Tibial artery (tissue), 4 donors: ENCODE measurements around the gene SLC12A8.

Experiments
- DNase-seq, 2 donors: peaks; one replicate each; pipeline ENCODE4 v3.0.0-alpha.2; 2019
- H3K27ac ChIP-seq, 2 donors: fragments of 200-600 bp; sonication (generic) in 1 of 2; 1 replicate in 1 of 2; 2 replicates in 1 of 2; pipeline ENCODE4 v1.5.1; 2018 to 2019; ENCODE audit warnings: mild to moderate bottlenecking in 1 of 2
- H3K27me3 ChIP-seq, 2 donors: fragments of 200-600 bp; sonication (generic) in 1 of 2; one replicate each; pipeline versions ENCODE4 v1.5.1 to v1.6.0; 2016 to 2019
- H3K36me3 ChIP-seq, 3 donors: fragments of 200-600 bp; sonication (generic) in 2 of 3; one replicate each; pipeline ENCODE4 v1.5.1; 2016 to 2019; ENCODE audit warnings: mild to moderate bottlenecking in 2 of 3
- H3K4me1 ChIP-seq, 4 donors: fragments of 200-600 bp; sonication (generic) in 2 of 4; 1 replicate in 3 of 4; 2 replicates in 1 of 4; pipeline ENCODE4 v1.5.1; 2016 to 2019
- H3K4me3 ChIP-seq, 2 donors: fragments of 200-600 bp; sonication (generic) in 1 of 2; 1 replicate in 1 of 2; 2 replicates in 1 of 2; pipeline ENCODE4 v1.5.1; 2018 to 2019; ENCODE audit warnings: mild to moderate bottlenecking in 2 of 2
- H3K9me3 ChIP-seq, 3 donors: fragments of 200-600 bp; sonication (generic) in 1 of 3; one replicate each; pipeline ENCODE4 v1.5.1; 2016 to 2019
- CTCF ChIP-seq, 2 experiments: fragments of 200-600 bp in 1 of 2; fragments of 450-650 bp in 1 of 2; IDR thresholded peaks; one replicate each; pipeline ENCODE4 v1.5.1; 2017 to 2019; ENCODE audit warnings: antibody characterized with exemption in 2 of 2, mild to moderate bottlenecking in 1 of 2, moderate library complexity in 1 of 2
- intact Hi-C: fragments of 100-400 bp; cut with DNase I; formaldehyde crosslinking; loops from one replicate; pipeline ENCODE4 v1.15.0; 2023; ENCODE audit warnings: low total_unique reads

Gene SLC12A8

GRCh38 chr3:125152951-125153350 lies 59.6 kb downstream of the SLC12A8 start:
- no peak for TF ChIP-seq CTCF (IDR thresholded peaks at IDR 0.05)
- Histone ChIP-seq H3K4me1 (peaks cover 0 to 49% (median 31%) of the 10 kb centered on the region in 4 donors), H3K27ac (no peak overlapping the region), H3K9me3 (no peaks in the 10 kb centered on the region), H3K36me3 (no peaks in the 10 kb centered on the region), H3K4me3 (no peak overlapping the region), H3K27me3 (no peaks in the 10 kb centered on the region)
- no peak for DNase-seq
- intact Hi-C loops: no loop called here

GRCh38 chr3:125151916-125152315 lies 60.6 kb downstream of the SLC12A8 start:
- Histone ChIP-seq H3K27me3 (no peaks in the 10 kb centered on the region), H3K4me1 (peaks cover 0 to 52% (median 32%) of the 10 kb centered on the region in 4 donors), H3K4me3 (peak overlapping the region; percentile 25 to 28), H3K36me3 (no peaks in the 10 kb centered on the region), H3K27ac (peak overlapping the region; percentile 62 to 66), H3K9me3 (no peaks in the 10 kb centered on the region)
- no peak for DNase-seq
- no peak for TF ChIP-seq CTCF (IDR thresholded peaks at IDR 0.05)
- intact Hi-C loops: no loop called here

- Histone ChIP-seq H3K4me1 (peaks cover 0 to 52% (median 32%) of the 10 kb centered on the region in 4 donors), H3K27me3 (no peaks in the 10 kb centered on the region), H3K9me3 (no peaks in the 10 kb centered on the region), H3K4me3 (peak overlapping the region; percentile 25 to 28), H3K36me3 (no peaks in the 10 kb centered on the region), H3K27ac (peak overlapping the region; percentile 62 to 66)
- intact Hi-C loops: no loop called here
- DNase-seq: no peak
- no peak for TF ChIP-seq CTCF (IDR thresholded peaks at IDR 0.05)
Observed at GRCh38 chr3:125151442-125151817, 61.1 kb downstream of the SLC12A8 start.

GRCh38 chr3:125150525-125151441 lies 61.8 kb downstream of the SLC12A8 start:
- TF ChIP-seq CTCF (IDR thresholded peaks at IDR 0.05): peak; percentile 16 to 31
- H3K36me3 ChIP-seq: no peaks in the 10 kb centered on the region
- no peak for DNase-seq
- H3K27me3 ChIP-seq: no peaks in the 10 kb centered on the region
- peak overlapping the region; percentile 62 to 66 for H3K27ac ChIP-seq
- intact Hi-C loops: no loop called here
- peak overlapping the region; percentile 25 to 28 for H3K4me3 ChIP-seq
- H3K9me3 ChIP-seq: no peaks in the 10 kb centered on the region
- H3K4me1 ChIP-seq: peaks cover 0 to 52% (median 32%) of the 10 kb centered on the region in 4 donors

- DNase-seq: no peak
- no peak for TF ChIP-seq CTCF (IDR thresholded peaks at IDR 0.05)
- Histone ChIP-seq H3K4me3 (no peak overlapping the region), H3K9me3 (no peaks in the 10 kb centered on the region), H3K27me3 (no peaks in the 10 kb centered on the region), H3K4me1 (peaks cover 0 to 57% (median 36%) of the 10 kb centered on the region in 4 donors), H3K36me3 (no peaks in the 10 kb centered on the region), H3K27ac (peak overlapping the region; percentile 64 to 66)
- intact Hi-C loops: loop anchor here (10.0 kb wide), 1 partner anchor 95 kb away; the partner anchor contains the start of gene HEG1
Observed at GRCh38 chr3:125149462-125149861, 63.1 kb downstream of the SLC12A8 start.
